ENCODE measurements around the gene ZSWIM6. TPM values are rescaled to one million over a fixed set of nuclear protein-coding genes. Genes with fewer than 3 reads are reported as not detected.
A peak's percentile ranks its signal among the peaks of the same experiment; 100 is the strongest.

The ZSWIM6 gene
- total RNA-seq, 1 donor from 2014 or later = 20.3 TPM

GRCh38 chr5:61301341-61302199 is 30.5 kb upstream of the ZSWIM6 start:
- Mint-ChIP-seq H3K9me3 (ENCODE audit: low read depth) (no peaks in the 10 kb centered on the region), H3K4me1 (ENCODE audit: low read depth) (peaks cover 58% of the 10 kb centered on the region), H3K4me3 (ENCODE audit: unreplicated experiment) (no peak overlapping the region), H3K27me3 (ENCODE audit: low read depth) (no peaks in the 10 kb centered on the region), H3K36me3 (ENCODE audit: low read depth) (no peaks in the 10 kb centered on the region), H3K27ac (ENCODE audit: unreplicated experiment) (peak overlapping the region; percentile 95)
- DNase-seq (ENCODE audit: low spot score) = no peak
- TF ChIP-seq CTCF (IDR thresholded peaks at IDR 0.05) = peak; percentile 47

GRCh38 chr5:61302200-61302563 is 29.9 kb upstream of the ZSWIM6 start:
- Mint-ChIP-seq H3K36me3 (ENCODE audit: low read depth) (no peaks in the 10 kb centered on the region), H3K27ac (ENCODE audit: unreplicated experiment) (peak overlapping the region; percentile 95), H3K9me3 (ENCODE audit: low read depth) (no peaks in the 10 kb centered on the region), H3K4me1 (ENCODE audit: low read depth) (peaks cover 60% of the 10 kb centered on the region), H3K27me3 (ENCODE audit: low read depth) (no peaks in the 10 kb centered on the region), H3K4me3 (ENCODE audit: unreplicated experiment) (no peak overlapping the region)
- no peak for TF ChIP-seq CTCF (IDR thresholded peaks at IDR 0.05)
- no peak for DNase-seq (ENCODE audit: low spot score)

- no peaks in the 10 kb centered on the region for H3K36me3 Mint-ChIP-seq (ENCODE audit: low read depth)
- no peaks in the 10 kb centered on the region for H3K27me3 Mint-ChIP-seq (ENCODE audit: low read depth)
- no peak for TF ChIP-seq CTCF (IDR thresholded peaks at IDR 0.05)
- H3K4me3 Mint-ChIP-seq (ENCODE audit: unreplicated experiment) = no peak overlapping the region
- peaks cover 66% of the 10 kb centered on the region for H3K4me1 Mint-ChIP-seq (ENCODE audit: low read depth)
- no peak for DNase-seq (ENCODE audit: low spot score)
- H3K9me3 Mint-ChIP-seq (ENCODE audit: low read depth) = no peaks in the 10 kb centered on the region
- no peak overlapping the region for H3K27ac Mint-ChIP-seq (ENCODE audit: unreplicated experiment)
Observed at GRCh38 chr5:61303346-61303745, 28.7 kb upstream of the ZSWIM6 start.

- DNase-seq (ENCODE audit: low spot score) = no peak
- H3K27ac Mint-ChIP-seq (ENCODE audit: unreplicated experiment) = no peak overlapping the region
Observed at GRCh38 chr5:61304590-61305381, 27.3 kb upstream of the ZSWIM6 start.

More at GRCh38 chr5:61304590-61305381, 27.3 kb upstream of the ZSWIM6 start:
- Mint-ChIP-seq H3K9me3 (ENCODE audit: low read depth) (no peaks in the 10 kb centered on the region), H3K4me1 (ENCODE audit: low read depth) (peaks cover 65% of the 10 kb centered on the region), H3K27me3 (ENCODE audit: low read depth) (no peaks in the 10 kb centered on the region), H3K4me3 (ENCODE audit: unreplicated experiment) (no peak overlapping the region), H3K36me3 (ENCODE audit: low read depth) (no peaks in the 10 kb centered on the region)
- TF ChIP-seq CTCF (IDR thresholded peaks at IDR 0.05) = no peak

All from chondrocyte (in vitro differentiated cells).